Lung (tissue), 12 donors: ENCODE measurements around the gene ZNF727. TPM values are rescaled to one million over a fixed set of nuclear protein-coding genes. Genes with fewer than 3 reads are reported as not detected.
"Not testable (repeated sequence)": the region's sequence is repeated elsewhere in the genome, so short reads cannot be mapped to it uniquely, and the experiment has no call there.

ENCODE experiments used
- ATAC-seq: fragments of 200-7000 bp; cut with Tn5 transposase; one replicate; pipeline ENCODE4 v1.9.1; 2020; ENCODE audit warnings: moderate number of reproducible peaks; ENCODE audit not compliant: insufficient read depth, low FRiP score
- DNase-seq, 3 donors: peaks; one replicate each; pipeline ENCODE4 v3.0.0-alpha.2; 2013 to 2017
- H3K27ac ChIP-seq, 2 donors: one replicate each; pipeline ENCODE4 v1.5.1; 2013; ENCODE audit warnings: mild to moderate bottlenecking in 2 of 2, moderate library complexity in 2 of 2, control low read depth in 1 of 2, inconsistent platforms in 1 of 2, low read depth in 1 of 2, low read length in 1 of 2
- H3K27me3 ChIP-seq, 3 donors: one replicate each; pipeline ENCODE4 v1.5.1; 2013; ENCODE audit warnings: low read length in 2 of 3; ENCODE audit not compliant: control insufficient read depth in 3 of 3, insufficient read depth in 3 of 3
- H3K36me3 ChIP-seq, 4 donors: one replicate each; pipeline ENCODE4 v1.5.1; 2013; ENCODE audit warnings: low read length in 4 of 4, mild to moderate bottlenecking in 1 of 4, moderate library complexity in 1 of 4; ENCODE audit not compliant: control insufficient read depth in 4 of 4, insufficient read depth in 4 of 4
- H3K4me1 ChIP-seq, 5 donors: one replicate each; pipeline ENCODE4 v1.5.1; 2013; ENCODE audit warnings: low read length in 5 of 5, mild to moderate bottlenecking in 2 of 5, moderate library complexity in 1 of 5; ENCODE audit not compliant: control insufficient read depth in 5 of 5, insufficient read depth in 5 of 5
- H3K4me3 ChIP-seq: one replicate; pipeline ENCODE4 v1.5.1; 2013; ENCODE audit warnings: mild to moderate bottlenecking, control low read depth, moderate library complexity
- H3K9ac ChIP-seq, 2 donors: one replicate each; pipeline ENCODE4 v1.5.1; 2013; ENCODE audit warnings: low read length in 2 of 2, control low read depth in 1 of 2; ENCODE audit not compliant: insufficient read depth in 1 of 2
- H3K9me3 ChIP-seq, 4 donors: one replicate each; pipeline ENCODE4 v1.5.1; 2013; ENCODE audit warnings: low read length in 3 of 4, mild to moderate bottlenecking in 1 of 4, moderate library complexity in 1 of 4; ENCODE audit not compliant: control insufficient read depth in 4 of 4, insufficient read depth in 3 of 4
- WGBS, 2 donors: extraction: QIAGEN DNeasy Blood & Tissue Kit; methylation state at CpG; one replicate each; pipeline ENCODE4 v1.1.7; 2013; 5-methylcytosine and 5-hydroxymethylcytosine counted together
- polyA plus RNA-seq, 2 donors: library from polyadenylated mRNA; stranded (reverse); fragments of 200-250 nt; gene quantifications; one replicate each; pipeline ENCODE4 v1.2.1, GENCODE V29; 2013
- total RNA-seq, 2 donors: library from RNA; depleted of rRNA in 1 of 2; stranded (reverse); fragments of >200 nt in 1 of 2; gene quantifications; one replicate each; pipeline ENCODE4 v1.2.1, GENCODE V29; 2014 to 2021
- TF ChIP-seq, protein P1 (sequence below): IDR thresholded peaks from 2 replicates; pipeline ENCODE4 v1.5.1; 2012; ENCODE audit warnings: mild to moderate bottlenecking; ENCODE audit errors: control extremely low read depth, extremely low read depth
- donor health status: control.
- donor health status: control.
- donor health status: Bipolar disorder and iron deficiency.
- donor health status: healthy.
- donor health status: DM: yes; HTN: yes; CAD: no.

The ZNF727 gene
- total and polyA plus RNA-seq, 4 donors, result 0.08 to 4.4 (median 0.23) TPM

DNA sequence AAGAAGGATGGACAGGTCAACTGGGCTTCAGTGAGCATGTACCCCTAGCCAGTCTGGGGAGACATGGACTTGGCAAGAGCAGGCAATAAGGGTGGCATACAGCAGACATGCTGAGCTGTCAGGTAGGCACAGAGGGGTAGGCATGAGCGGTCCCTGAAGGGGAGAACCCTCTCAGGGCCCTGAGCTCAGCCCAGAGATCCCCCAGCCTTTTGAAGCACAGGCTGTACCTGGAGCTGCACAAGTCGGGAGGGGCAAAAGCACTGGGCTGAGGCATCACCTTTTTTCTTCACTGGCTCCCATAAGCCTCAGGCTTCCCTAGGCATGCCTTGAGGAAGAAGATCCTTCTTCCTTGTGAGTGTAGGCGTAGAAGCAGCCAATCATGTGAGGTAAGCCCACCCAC, 42.3 kb downstream of the ZNF727 start:
- Histone ChIP-seq H3K4me1 (no peaks in the 10 kb centered on the region), H3K27ac (no peak overlapping the region), H3K9me3 (peaks cover 0 to 53% (median 25%) of the 10 kb centered on the region in 4 donors), H3K4me3 (no peak overlapping the region), H3K9ac (no peak overlapping the region), H3K27me3 (no peaks in the 10 kb centered on the region), H3K36me3 (peaks cover 0 to 4% (median 0%) of the 10 kb centered on the region in 4 donors)
- ATAC-seq, result no peak
- no peak for DNase-seq
- 69% methylated on average over 3 of the region's 3 CpGs for WGBS, 2 donors
- TF ChIP-seq, protein P1, sequence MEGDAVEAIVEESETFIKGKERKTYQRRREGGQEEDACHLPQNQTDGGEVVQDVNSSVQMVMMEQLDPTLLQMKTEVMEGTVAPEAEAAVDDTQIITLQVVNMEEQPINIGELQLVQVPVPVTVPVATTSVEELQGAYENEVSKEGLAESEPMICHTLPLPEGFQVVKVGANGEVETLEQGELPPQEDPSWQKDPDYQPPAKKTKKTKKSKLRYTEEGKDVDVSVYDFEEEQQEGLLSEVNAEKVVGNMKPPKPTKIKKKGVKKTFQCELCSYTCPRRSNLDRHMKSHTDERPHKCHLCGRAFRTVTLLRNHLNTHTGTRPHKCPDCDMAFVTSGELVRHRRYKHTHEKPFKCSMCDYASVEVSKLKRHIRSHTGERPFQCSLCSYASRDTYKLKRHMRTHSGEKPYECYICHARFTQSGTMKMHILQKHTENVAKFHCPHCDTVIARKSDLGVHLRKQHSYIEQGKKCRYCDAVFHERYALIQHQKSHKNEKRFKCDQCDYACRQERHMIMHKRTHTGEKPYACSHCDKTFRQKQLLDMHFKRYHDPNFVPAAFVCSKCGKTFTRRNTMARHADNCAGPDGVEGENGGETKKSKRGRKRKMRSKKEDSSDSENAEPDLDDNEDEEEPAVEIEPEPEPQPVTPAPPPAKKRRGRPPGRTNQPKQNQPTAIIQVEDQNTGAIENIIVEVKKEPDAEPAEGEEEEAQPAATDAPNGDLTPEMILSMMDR, result no peak

GRCh38 chr7:64088863-64089262, 43.6 kb downstream of the ZNF727 start:
- peaks cover 0 to 53% (median 24%) of the 10 kb centered on the region in 4 donors for H3K9me3 ChIP-seq
- H3K36me3 ChIP-seq, H3K9ac ChIP-seq, H3K27ac ChIP-seq, H3K4me3 ChIP-seq, H3K4me1 ChIP-seq, H3K27me3 ChIP-seq, ATAC-seq, DNase-seq: not testable (repeated sequence)
- WGBS, 2 donors, result 85% methylated on average over 5 of the region's 5 CpGs

Other genes starting within 250 kb of the ZNF727 start
- gene ZNF722, start 46.6 kb upstream of the ZNF727 start, total RNA-seq, result not detected
- not detected for gene ZNF722, start 46.6 kb upstream of the ZNF727 start, polyA plus RNA-seq
- not detected for gene ZNF735, start 161.8 kb downstream of the ZNF727 start, total RNA-seq
- gene ZNF735, start 161.8 kb downstream of the ZNF727 start, polyA plus RNA-seq, result not detected
- not detected for gene ZNF679, start 183.0 kb downstream of the ZNF727 start, total RNA-seq
- gene ZNF679, start 183.0 kb downstream of the ZNF727 start, polyA plus RNA-seq, result not detected